ENCODE measurements around the gene SNX6. TPM values are rescaled to one million over a fixed set of nuclear protein-coding genes. Genes with fewer than 3 reads are reported as not detected.

SNX6 gene
- total and polyA plus RNA-seq, 9 of the 15 experiments (the other 6 are each of a cell fraction or from before 2014, with no cell fraction given): 34.6 to 111 (median 57.5) TPM

DNA sequence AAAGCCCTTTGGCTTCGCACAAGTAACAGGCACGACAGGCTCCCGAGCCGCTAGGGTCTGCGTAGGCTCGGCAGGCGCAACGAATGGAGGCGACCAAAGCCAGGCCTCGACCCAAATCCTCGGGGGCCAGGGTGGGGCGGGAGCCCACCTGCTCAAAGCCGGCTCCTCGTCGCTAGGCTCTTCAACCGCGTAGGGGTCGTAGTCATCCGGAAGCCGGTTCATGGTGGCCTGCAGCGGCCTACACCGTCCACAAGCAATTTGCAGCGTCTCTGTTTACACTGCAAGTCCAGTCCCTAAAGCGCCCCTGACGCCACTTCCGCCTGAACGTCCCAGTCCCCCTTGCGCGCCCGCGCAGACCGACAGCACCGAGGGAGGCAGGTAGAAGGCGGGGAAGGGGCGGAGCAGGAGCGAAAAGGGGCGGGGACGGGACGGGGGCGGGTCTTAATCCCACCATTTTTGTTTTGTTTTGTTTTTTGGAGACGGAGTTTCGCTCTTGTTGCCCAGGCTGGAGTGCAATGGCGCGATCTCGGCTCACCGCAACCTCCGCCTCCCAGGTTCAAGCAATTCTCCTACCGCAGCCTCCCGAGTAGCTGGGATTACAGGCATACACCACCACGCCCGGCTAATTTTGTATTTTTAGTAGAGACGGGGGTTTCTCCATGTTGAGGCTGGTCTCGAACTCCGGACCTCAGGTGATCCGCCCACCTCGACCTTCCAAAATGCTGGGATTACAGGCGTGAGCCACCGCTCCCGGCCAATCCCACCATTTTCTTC is 90.4 kb downstream of the SNX6 start, which contains the start of gene EAPP (continued):
- TF ChIP-seq, protein P1, sequence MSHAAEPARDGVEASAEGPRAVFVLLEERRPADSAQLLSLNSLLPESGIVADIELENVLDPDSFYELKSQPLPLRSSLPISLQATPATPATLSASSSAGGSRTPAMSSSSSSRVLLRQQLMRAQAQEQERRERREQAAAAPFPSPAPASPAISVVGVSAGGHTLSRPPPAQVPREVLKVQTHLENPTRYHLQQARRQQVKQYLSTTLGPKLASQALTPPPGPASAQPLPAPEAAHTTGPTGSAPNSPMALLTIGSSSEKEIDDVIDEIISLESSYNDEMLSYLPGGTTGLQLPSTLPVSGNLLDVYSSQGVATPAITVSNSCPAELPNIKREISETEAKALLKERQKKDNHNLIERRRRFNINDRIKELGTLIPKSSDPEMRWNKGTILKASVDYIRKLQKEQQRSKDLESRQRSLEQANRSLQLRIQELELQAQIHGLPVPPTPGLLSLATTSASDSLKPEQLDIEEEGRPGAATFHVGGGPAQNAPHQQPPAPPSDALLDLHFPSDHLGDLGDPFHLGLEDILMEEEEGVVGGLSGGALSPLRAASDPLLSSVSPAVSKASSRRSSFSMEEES (CRISPR knock-in tag; IDR thresholded peaks at IDR 0.05): no peak
- no peak for TF ChIP-seq POLR3G (IDR thresholded peaks at IDR 0.05; ENCODE audit: extremely low read depth, insufficient read length, insufficient replicate concordance)
- no peak for TF ChIP-seq ZNF282 (CRISPR knock-in tag; IDR thresholded peaks at IDR 0.05)
- TF ChIP-seq, protein P2, sequence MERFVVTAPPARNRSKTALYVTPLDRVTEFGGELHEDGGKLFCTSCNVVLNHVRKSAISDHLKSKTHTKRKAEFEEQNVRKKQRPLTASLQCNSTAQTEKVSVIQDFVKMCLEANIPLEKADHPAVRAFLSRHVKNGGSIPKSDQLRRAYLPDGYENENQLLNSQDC (CRISPR knock-in tag; IDR thresholded peaks at IDR 0.05): no peak
- 0 out of 2 replicates have a peak, but pooled peaks have one; percentile 14 for TF ChIP-seq BHLHE40 (IDR thresholded peaks at IDR 0.05; ENCODE audit: low read length)
- no peak for TF ChIP-seq SREBF2 (CRISPR knock-in tag; IDR thresholded peaks at IDR 0.05)
- TF ChIP-seq THRAP3 (IDR thresholded peaks at IDR 0.05; ENCODE audit: borderline replicate concordance): no peak
- TF ChIP-seq BCOR (IDR thresholded peaks at IDR 0.05): no peak
- TF ChIP-seq TCF3 (CRISPR knock-in tag; IDR thresholded peaks at IDR 0.05): peak; percentile 27; the same call in 1 of the 2 replicates
- TF ChIP-seq, protein P3, sequence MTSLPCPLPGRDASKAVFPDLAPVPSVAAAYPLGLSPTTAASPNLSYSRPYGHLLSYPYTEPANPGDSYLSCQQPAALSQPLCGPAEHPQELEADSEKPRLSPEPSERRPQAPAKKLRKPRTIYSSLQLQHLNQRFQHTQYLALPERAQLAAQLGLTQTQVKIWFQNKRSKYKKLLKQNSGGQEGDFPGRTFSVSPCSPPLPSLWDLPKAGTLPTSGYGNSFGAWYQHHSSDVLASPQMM (CRISPR knock-in tag; IDR thresholded peaks at IDR 0.05): no peak
- no peak for TF ChIP-seq NFIX (CRISPR knock-in tag; IDR thresholded peaks at IDR 0.05; ENCODE audit: low read depth)
- TF ChIP-seq HIVEP1 (CRISPR knock-in tag; IDR thresholded peaks at IDR 0.05): no peak
- TF ChIP-seq EP300 (IDR thresholded peaks at IDR 0.05; ENCODE audit: low read length): peak; percentile 5; the same call in 1 of the 2 replicates
- TF ChIP-seq, protein P4, sequence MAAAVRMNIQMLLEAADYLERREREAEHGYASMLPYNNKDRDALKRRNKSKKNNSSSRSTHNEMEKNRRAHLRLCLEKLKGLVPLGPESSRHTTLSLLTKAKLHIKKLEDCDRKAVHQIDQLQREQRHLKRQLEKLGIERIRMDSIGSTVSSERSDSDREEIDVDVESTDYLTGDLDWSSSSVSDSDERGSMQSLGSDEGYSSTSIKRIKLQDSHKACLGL (CRISPR knock-in tag; IDR thresholded peaks at IDR 0.05; ENCODE audit: borderline replicate concordance, poor library complexity, severe bottlenecking): no peak
- no peak for TF ChIP-seq SNRNP70 (optimal IDR thresholded peaks at IDR 0.05; ENCODE audit: low read depth, low read length)
- no peak for TF ChIP-seq MEF2D (tag; conservative IDR thresholded peaks at IDR 0.05; ENCODE audit: low read depth)
- no peak for TF ChIP-seq MAFF (IDR thresholded peaks at IDR 0.05; ENCODE audit: low read length)
- no peak for TF ChIP-seq RBM14 (IDR thresholded peaks at IDR 0.05; ENCODE audit: borderline replicate concordance, insufficient read depth, low read depth, low read length)
- no peak for TF ChIP-seq SIX5 (IDR thresholded peaks at IDR 0.05; ENCODE audit: borderline replicate concordance in 1 of 2, insufficient read depth in 1 of 2, low read depth in 1 of 2, low read length in 2 of 2)
- no peak for TF ChIP-seq TFAM (CRISPR knock-in tag; conservative IDR thresholded peaks at IDR 0.05)
- TF ChIP-seq EWSR1 (IDR thresholded peaks at IDR 0.05; ENCODE audit: borderline replicate concordance, low read depth, partially characterized antibody): no peak
- TF ChIP-seq ZC3H11A (IDR thresholded peaks at IDR 0.05; ENCODE audit: low read depth, low read length): no peak
- TF ChIP-seq, protein P5, sequence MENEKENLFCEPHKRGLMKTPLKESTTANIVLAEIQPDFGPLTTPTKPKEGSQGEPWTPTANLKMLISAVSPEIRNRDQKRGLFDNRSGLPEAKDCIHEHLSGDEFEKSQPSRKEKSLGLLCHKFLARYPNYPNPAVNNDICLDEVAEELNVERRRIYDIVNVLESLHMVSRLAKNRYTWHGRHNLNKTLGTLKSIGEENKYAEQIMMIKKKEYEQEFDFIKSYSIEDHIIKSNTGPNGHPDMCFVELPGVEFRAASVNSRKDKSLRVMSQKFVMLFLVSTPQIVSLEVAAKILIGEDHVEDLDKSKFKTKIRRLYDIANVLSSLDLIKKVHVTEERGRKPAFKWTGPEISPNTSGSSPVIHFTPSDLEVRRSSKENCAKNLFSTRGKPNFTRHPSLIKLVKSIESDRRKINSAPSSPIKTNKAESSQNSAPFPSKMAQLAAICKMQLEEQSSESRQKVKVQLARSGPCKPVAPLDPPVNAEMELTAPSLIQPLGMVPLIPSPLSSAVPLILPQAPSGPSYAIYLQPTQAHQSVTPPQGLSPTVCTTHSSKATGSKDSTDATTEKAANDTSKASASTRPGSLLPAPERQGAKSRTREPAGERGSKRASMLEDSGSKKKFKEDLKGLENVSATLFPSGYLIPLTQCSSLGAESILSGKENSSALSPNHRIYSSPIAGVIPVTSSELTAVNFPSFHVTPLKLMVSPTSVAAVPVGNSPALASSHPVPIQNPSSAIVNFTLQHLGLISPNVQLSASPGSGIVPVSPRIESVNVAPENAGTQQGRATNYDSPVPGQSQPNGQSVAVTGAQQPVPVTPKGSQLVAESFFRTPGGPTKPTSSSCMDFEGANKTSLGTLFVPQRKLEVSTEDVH (IDR thresholded peaks at IDR 0.05; ENCODE audit: low read depth, partially characterized antibody): no peak

Data from K562 (cell line).